ENCODE measurements around the gene CHRNG.

- no peak for TF ChIP-seq CTCF (IDR thresholded peaks at IDR 0.05)
- TF ChIP-seq POLR2A (IDR thresholded peaks at IDR 0.05) = no peak
These were observed 47.5 kb downstream of the CHRNG start for GRCh38 chr2:232586943-232587505.
